Heart left ventricle (tissue), 16 donors: ENCODE data around the gene IP6K2. TPM values are rescaled to one million over a fixed set of nuclear protein-coding genes. Genes with fewer than 3 reads are reported as not detected.

Experiments used
- ATAC-seq, 4 donors: fragments of 200-7000 bp; cut with Tn5 transposase; one replicate each; pipeline ENCODE4 v1.9.1; 2020 to 2022; ENCODE audit warnings: moderate library complexity in 4 of 4, mild to moderate bottlenecking in 3 of 4, moderate number of reproducible peaks in 1 of 4
- DNase-seq, 5 donors: peaks; one replicate each; pipeline ENCODE4 v3.0.0-alpha.2; 2020
- H3K27ac ChIP-seq, 12 donors: fragments of 200-600 bp; sonication (generic) in 4 of 12; one replicate each; pipeline versions ENCODE4 v1.5.0 to v1.8.0; 2016 to 2022; ENCODE audit warnings: mild to moderate bottlenecking in 2 of 12
- H3K27me3 ChIP-seq, 9 donors: fragments of 200-600 bp; sonication (generic) in 2 of 9; one replicate each; pipeline versions ENCODE4 v1.5.1 to v1.8.0; 2016 to 2022; ENCODE audit warnings: mild to moderate bottlenecking in 3 of 9
- H3K36me3 ChIP-seq, 9 donors: fragments of 200-600 bp; sonication (generic) in 2 of 9; one replicate each; pipeline versions ENCODE4 v1.5.0 to v1.8.0; 2018 to 2022; ENCODE audit warnings: mild to moderate bottlenecking in 2 of 9
- H3K4me1 ChIP-seq, 12 donors: fragments of 200-600 bp; sonication (generic) in 4 of 12; one replicate each; pipeline versions ENCODE4 v1.5.0 to v1.8.0; 2016 to 2022; ENCODE audit warnings: mild to moderate bottlenecking in 3 of 12
- H3K4me3 ChIP-seq, 12 donors: fragments of 200-600 bp; sonication (generic) in 4 of 12; one replicate each; pipeline versions ENCODE4 v1.5.0 to v1.8.0; 2017 to 2022; ENCODE audit warnings: mild to moderate bottlenecking in 9 of 12, moderate library complexity in 4 of 12
- H3K9me3 ChIP-seq, 12 donors: fragments of 200-600 bp; sonication (generic) in 4 of 12; one replicate each; pipeline versions ENCODE4 v1.5.0 to v1.8.0; 2016 to 2022; ENCODE audit warnings: mild to moderate bottlenecking in 1 of 12
- POLR2A ChIP-seq, 2 donors: fragments of 450-650 bp; IDR thresholded peaks; one replicate each; pipeline ENCODE4 v1.6.1; 2017; ENCODE audit warnings: antibody characterized with exemption in 2 of 2, mild to moderate bottlenecking in 2 of 2, moderate library complexity in 2 of 2
- WGBS, 4 donors: extraction: QIAGEN DNeasy Blood & Tissue Kit in 2 of 4; methylation state at CpG; one replicate each; pipeline versions ENCODE4 v1.1.5 to v1.1.7; 2013 to 2018; 5-methylcytosine and 5-hydroxymethylcytosine counted together
- intact Hi-C, 10 donors: fragments of 100-400 bp; cut with DNase I; formaldehyde crosslinking; loops; one replicate each; pipeline versions ENCODE4 v1.11.1 to v1.14.2; 2022
- polyA plus RNA-seq, 2 donors: library from polyadenylated mRNA; stranded (reverse); fragments of 200-250 nt; gene quantifications; one replicate each; pipeline ENCODE4 v1.2.3, GENCODE V29; 2013
- total RNA-seq, 9 donors: library from RNA; depleted of rRNA in 2 of 9; stranded (reverse); fragments of >200 nt in 2 of 9; fragmentation: NEBNext Ultra II Directional in 3 of 9; extraction: Animal tissue kit (Norgen Biotek cat#: 25700) in 3 of 9; gene quantifications; one replicate each; pipeline versions ENCODE4 v1.1.0 to v1.2.4, GENCODE V29; 2016 to 2023
- TF ChIP-seq, protein P1 (sequence below), 12 donors: fragments of 200-600 bp; sonication (generic) in 4 of 12; IDR thresholded peaks; one replicate each; pipeline versions ENCODE4 v1.5.0 to v1.8.0; 2018 to 2022; ENCODE audit warnings: antibody characterized with exemption in 12 of 12, mild to moderate bottlenecking in 5 of 12
- donor health status: ischemic (EF 13 %, LVEDD 7.1; RV severe dilation, severe dysfunction).
- donor health status: healthy with polysubstance abuse.
- donor health status: DM: no; HTN: yes; CAD: no.
- donor health status: DM: no; HTN: no; CAD: no.
- donor health status: ischemic (EF 25% LVEDD 6.9; RV normal size, moderate dysfunction).
- donor health status: ischemic (EF 25% LVEDD 5.7; RV mildly dilated, moderate dysfunction).
- donor health status: healthy.
- donor health status: DM: yes; HTN: yes; CAD: no.
- donor health status: ischemic (EF 35%, LVEDD 5.7; RV mildly dilated, moderate dysfunction).
- donor health status: nonischemic (EF 11% LVEDD 7.7; RV severe dilation, severe dysfunction).
- donor health status: DM: yes; HTN: yes; CAD: no.
- donor health status: PGD.
- donor health status: ischemic (EF 29% LVEDD 5.4; RV normal size, mild dysfunction).
- donor health status: nonischemic (EF 23%, LVEDD 6.1; RV moderate dilation, normal function).

IP6K2 gene
- total and polyA plus RNA-seq, 11 donors, result 14.1 to 42.7 (median 26.2) TPM

DNA sequence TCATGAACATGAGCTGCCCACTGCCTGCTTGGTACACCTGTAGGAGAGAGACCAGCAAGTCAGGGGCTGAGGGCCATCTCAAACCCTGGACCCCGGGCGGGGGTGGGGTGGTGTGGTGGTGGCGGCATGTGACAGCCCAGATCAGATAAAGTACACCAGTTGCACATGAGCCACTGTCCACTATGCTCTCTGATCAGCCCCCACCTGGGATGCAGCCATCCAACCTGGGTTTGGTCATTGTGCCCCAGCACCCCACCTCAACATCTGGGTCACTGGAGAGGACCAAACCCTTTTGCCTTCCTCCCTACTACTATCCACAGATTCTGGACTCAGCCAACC lies 28.3 kb downstream of the IP6K2 start:
- no peak overlapping the region for H3K4me3 ChIP-seq
- no peaks in the 10 kb centered on the region for H3K9me3 ChIP-seq
- H3K27ac ChIP-seq, result no peak overlapping the region
- 40 to 93% (median 83%) methylated on average over 1 to 3 of the region's 3 CpGs for WGBS, 4 donors
- intact Hi-C loops, result loop anchor here in 4 of 10 donors (5.0 to 10.0 kb wide), 4 partner anchors 49 to 241 kb away; partner anchors contain the start of genes ATRIP (in 1 of the 4) and PRKAR2A (in 1 of the 4)
- no peak for DNase-seq
- peaks cover 5 to 67% (median 65%) of the 10 kb centered on the region in 9 donors for H3K36me3 ChIP-seq
- no peak for ATAC-seq
- TF ChIP-seq, protein P1, sequence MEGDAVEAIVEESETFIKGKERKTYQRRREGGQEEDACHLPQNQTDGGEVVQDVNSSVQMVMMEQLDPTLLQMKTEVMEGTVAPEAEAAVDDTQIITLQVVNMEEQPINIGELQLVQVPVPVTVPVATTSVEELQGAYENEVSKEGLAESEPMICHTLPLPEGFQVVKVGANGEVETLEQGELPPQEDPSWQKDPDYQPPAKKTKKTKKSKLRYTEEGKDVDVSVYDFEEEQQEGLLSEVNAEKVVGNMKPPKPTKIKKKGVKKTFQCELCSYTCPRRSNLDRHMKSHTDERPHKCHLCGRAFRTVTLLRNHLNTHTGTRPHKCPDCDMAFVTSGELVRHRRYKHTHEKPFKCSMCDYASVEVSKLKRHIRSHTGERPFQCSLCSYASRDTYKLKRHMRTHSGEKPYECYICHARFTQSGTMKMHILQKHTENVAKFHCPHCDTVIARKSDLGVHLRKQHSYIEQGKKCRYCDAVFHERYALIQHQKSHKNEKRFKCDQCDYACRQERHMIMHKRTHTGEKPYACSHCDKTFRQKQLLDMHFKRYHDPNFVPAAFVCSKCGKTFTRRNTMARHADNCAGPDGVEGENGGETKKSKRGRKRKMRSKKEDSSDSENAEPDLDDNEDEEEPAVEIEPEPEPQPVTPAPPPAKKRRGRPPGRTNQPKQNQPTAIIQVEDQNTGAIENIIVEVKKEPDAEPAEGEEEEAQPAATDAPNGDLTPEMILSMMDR (IDR thresholded peaks at IDR 0.05), result no peak
- H3K27me3 ChIP-seq, result no peaks in the 10 kb centered on the region
- peaks cover 8 to 41% (median 31%) of the 10 kb centered on the region in 12 donors for H3K4me1 ChIP-seq

DNA sequence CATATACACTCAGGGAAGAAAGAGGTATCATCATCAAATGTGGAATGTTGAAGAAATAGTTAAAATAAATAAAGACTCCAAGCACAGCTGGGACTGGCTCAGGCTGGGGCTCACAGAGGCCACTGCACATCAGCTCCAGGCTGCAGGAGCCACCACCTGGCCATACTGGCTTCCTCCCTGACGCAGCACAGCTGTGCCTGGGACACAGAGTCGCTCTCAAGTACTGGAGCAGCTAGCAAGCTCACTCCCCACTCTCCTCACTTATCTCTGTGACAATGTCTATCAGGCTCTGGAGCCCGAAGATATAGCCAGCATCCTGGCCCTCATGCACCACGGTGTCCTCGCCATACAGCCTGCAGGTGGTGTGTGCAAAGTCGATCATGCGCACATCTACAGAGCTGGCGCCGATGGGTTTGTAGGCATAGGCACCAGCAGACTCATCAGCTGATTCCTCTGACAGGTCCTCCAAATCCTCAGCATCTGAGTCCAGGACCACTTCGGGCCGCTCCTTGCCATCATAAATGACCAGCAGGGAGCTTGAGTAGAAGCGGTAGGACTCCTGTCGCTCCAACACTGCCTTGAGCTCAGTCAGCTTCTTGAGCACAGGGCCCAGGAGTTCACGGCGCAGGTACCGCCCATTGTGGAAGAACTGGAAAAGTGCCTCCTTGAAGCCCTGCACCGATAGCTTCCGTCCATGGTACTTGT lies 28.8 kb downstream of the IP6K2 start:
- TF ChIP-seq, protein P1 (IDR thresholded peaks at IDR 0.05), result no peak
- TF ChIP-seq POLR2A (IDR thresholded peaks at IDR 0.05), result no peak
- Histone ChIP-seq H3K4me1 (peaks cover 8 to 41% (median 32%) of the 10 kb centered on the region in 12 donors), H3K4me3 (no peak overlapping the region), H3K9me3 (no peaks in the 10 kb centered on the region), H3K27ac (no peak overlapping the region), H3K27me3 (no peaks in the 10 kb centered on the region), H3K36me3 (peaks cover 5 to 62% (median 60%) of the 10 kb centered on the region in 9 donors)
- ATAC-seq, result no peak
- intact Hi-C loops, result loop anchor here in 4 of 10 donors (5.0 to 10.0 kb wide), 4 partner anchors 49 to 241 kb away; partner anchors contain the start of genes ATRIP (in 1 of the 4) and PRKAR2A (in 1 of the 4)
- DNase-seq, result no peak
- 78 to 83% (median 80%) methylated on average over 13 to 18 of the region's 18 CpGs for WGBS, 4 donors

DNA sequence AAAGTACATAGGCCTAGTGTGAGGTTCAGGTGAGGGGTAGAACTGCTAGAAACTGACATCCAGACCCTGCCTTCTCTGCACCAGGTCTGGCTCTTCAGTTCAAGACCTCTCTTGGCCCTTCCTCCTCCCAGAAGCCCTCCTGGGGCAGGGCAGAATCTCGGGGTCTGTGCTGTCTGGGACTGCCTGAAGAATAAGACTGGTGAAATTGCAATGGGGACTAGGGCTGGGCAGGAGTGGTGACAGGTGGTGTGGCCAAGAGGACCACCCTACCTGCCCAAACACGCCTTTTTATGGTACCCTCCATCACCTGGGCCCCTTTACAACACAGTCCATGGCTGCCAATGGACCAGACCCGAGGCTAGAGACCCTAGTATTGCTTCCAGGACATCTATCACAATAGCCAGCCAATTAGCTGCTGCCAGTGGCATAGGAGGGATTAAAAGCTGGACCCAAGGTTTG lies 29.8 kb downstream of the IP6K2 start:
- H3K36me3 ChIP-seq, result peaks cover 5 to 59% (median 53%) of the 10 kb centered on the region in 9 donors
- 41 to 60% (median 56%) methylated on average over 3 of the region's 3 CpGs for WGBS, 4 donors

More for the DNA sequence above, 29.8 kb downstream of the IP6K2 start:
- DNase-seq, result no peak
- Histone ChIP-seq H3K4me3 (peak overlapping the region in 1 of 12 donors; percentile 7), H3K4me1 (peaks cover 8 to 45% (median 34%) of the 10 kb centered on the region in 12 donors), H3K9me3 (no peaks in the 10 kb centered on the region), H3K27ac (peak overlapping the region in 3 of 12 donors; percentile 27 to 90 (median 87)), H3K27me3 (no peaks in the 10 kb centered on the region)
- TF ChIP-seq, protein P1 (IDR thresholded peaks at IDR 0.05), result no peak
- no peak for TF ChIP-seq POLR2A (IDR thresholded peaks at IDR 0.05)
- ATAC-seq, result no peak
- intact Hi-C loops, result loop anchor here in 5 of 10 donors (2.0 to 10.0 kb wide), 5 partner anchors 50 to 240 kb away; partner anchors contain the start of genes ATRIP (in 1 of the 5) and PRKAR2A (in 1 of the 5)
